Smooth muscle cell of the brain vasculature (primary cell): ENCODE results near the gene KRTAP5-3.
"Not testable (repeated sequence)": the region's sequence is repeated elsewhere in the genome, so short reads cannot be mapped to it uniquely, and the experiment has no call there.

Experiments
- DNase-seq: peaks from one replicate; pipeline ENCODE4 v3.0.0-alpha.2; 2012; ENCODE audit warnings: low read depth, low spot score

The KRTAP5-3 gene

DNA sequence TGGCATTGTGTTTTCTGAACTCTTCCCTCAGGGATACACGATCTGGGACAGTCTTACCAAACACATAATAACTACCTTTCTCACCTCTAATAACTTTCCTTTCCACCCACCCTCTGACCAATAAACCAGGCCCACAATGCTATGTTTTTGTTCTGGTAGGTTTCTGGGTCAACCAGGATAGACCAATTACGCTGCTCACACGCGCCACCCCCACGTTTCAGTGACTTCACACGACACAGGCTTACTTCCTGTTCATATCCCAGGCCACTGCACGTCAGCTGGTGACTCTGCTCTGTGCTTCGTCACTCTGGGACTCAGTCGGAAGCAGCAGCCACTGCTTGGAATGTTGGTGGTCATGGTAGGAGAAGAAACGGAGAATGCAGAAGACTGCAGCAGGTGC, 11.2 kb upstream of the KRTAP5-3 start:
- DNase-seq = no peak

DNA sequence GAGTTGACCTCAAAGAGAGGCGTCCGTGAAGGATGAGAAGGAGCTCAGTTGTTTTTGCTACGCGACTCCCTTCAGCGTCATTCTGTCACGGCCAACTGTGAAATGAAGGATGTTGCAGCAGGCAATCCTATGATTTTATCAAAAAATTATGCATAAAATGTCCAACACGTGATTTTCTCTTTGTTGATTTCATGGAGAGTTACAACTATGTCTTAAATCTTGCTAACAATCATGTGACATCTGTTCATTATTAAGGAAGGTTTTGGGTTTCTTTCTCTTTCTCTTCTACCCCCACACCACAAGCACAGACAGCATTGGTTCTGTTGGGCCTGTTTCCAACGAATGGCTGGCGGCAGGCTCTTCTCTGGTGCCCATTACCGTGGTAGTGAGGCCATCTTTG, 10.0 kb upstream of the KRTAP5-3 start:
- DNase-seq = no peak

DNA sequence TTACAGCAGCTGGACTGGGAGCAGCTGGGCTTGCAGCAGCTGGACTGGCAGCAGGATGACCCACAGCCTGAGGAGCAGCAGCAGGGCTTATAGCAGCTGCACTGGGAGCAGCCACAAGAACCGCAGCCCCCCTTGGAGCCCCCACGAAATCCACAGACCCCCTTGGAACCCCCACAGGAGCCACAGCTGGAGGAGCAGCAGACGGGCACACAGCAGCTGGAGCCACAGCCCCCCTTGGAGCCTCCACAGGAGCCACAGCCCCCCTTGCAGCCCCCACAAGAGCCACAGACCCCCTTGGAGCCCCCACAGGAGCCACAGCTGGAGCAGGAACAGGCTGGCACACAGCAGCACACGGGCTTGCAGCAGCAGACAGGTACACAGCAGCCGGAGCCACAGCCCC, 362 bp downstream of the KRTAP5-3 start:
- DNase-seq = not testable (repeated sequence)

DNA sequence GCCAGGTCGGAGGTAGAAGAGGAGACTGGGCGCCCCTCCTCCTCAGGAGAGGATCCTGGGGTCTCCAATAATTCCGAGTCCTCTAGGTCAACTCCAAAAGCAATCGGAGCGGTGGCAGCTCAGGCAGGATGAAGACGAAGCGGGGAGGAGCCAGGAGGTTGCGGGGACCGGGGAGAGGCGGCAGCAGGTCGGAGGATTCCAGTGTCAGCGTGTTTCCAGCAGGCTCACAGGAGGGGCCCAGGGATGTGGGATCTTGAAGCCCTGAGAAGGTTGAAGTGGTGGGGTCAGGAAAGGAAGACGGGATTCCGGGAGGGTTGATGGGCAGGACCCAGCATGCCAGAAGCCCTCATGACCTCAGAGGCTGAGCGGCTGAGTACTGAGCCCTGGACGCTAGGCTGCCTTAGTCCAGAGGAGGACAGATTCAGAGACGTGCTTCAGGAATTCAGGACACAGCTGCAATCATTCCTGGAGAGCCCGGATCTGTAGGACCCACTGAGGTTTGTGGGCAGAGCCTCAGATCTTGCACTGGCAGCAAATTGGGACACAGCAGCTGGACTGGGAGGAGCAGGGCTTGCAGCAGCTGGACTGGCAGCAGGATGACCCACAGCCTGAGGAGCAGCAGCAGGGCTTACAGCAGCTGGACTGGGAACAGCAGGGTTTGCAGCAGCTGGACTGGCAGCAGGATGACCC, 962 bp downstream of the KRTAP5-3 start:
- DNase-seq = not testable (repeated sequence)

DNA sequence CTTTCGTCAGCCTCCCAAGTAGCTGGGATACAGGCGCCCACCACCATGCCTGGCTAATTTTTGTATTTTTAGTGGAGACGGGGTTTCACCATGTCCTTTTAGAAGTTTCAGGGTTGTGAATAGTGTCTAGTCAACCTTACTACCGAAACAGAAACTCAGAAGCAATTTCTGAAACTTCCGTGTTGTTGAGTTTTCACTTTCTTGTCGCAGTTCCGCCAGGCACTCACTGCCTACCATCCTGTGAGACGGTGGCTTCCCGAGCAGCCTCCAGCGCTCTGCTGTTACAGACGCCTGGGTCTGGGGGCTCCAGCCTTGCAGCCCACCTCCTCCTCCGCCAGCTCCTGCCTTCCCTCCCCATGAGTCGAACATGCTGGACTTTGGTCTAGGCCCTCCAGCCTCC, 2.3 kb downstream of the KRTAP5-3 start:
- DNase-seq = not testable (repeated sequence)

DNA sequence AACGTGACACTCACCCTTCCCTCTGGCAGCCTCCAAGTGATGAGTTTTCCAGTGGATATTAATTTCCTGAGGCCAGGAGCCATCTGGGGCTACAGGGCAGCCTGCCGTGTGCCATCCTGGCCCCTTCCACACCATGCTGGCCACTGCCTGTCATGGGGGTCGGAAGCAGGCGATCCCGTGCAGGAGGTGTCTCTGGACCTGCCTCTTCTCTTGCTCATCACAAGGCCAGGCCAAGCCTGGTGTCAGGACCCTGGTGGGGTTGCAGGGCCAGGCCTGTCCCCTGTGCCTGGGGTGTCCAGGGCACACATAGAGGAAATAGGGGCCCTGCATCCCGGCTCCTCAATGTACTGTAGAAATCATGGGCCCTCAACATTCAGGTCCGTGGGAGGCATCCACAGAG, 3.6 kb downstream of the KRTAP5-3 start:
- no peak for DNase-seq

DNA sequence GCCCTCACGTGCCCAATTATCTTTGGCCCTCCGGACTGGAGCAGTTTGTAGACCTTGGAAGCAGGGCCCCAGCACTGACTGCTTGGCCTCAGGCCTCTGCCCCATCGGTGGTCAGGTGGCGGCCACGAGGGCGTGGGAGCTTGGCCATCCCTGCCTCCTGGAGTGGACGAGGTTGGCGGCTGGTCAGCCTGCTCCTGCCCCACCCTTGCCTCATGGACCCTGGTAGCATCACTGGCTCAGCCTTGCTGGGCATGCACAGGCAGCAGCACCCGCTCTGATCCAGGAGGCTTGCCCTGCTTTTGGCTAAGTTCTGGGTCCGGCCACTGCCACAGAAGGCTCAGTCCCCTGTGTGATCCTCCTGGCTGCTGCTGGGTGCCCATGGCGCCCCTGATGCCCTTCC, 4.1 kb downstream of the KRTAP5-3 start:
- DNase-seq = no peak

DNA sequence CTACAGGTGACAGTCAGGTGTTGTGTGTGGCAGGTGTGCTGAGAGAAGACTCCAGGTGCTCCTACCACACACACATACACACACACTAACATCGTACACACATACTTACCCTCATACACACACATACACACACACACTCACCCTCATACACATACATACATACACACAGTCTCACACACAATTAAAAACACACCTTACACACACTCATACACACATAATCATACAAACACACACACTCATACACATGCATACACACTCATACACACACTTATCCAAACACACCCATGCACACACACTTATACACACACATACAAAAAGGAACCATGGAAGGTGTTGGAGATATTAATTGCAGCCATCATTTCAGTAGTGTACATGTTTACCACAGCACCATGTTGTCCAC, 4.6 kb downstream of the KRTAP5-3 start:
- DNase-seq = no peak

DNA sequence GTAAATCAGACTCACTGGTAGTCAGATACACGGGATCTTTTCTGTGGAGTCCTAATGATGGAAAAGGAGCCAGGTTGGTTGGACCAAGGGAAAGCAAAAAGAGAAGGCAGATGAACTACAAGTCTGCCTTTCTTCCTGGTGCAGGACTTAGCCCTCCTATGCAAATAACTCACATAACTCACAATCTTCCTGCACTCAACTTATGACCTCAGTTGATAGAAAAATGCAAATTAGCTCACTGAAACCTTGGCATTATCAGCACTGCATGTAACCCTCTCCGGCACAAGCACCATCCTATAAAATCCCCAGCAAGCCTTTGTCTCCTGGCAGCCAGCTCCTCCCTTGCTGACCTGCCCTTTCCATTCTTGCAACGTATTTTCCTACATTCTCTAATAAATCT, 6.6 kb downstream of the KRTAP5-3 start:
- DNase-seq = not testable (repeated sequence)

DNA sequence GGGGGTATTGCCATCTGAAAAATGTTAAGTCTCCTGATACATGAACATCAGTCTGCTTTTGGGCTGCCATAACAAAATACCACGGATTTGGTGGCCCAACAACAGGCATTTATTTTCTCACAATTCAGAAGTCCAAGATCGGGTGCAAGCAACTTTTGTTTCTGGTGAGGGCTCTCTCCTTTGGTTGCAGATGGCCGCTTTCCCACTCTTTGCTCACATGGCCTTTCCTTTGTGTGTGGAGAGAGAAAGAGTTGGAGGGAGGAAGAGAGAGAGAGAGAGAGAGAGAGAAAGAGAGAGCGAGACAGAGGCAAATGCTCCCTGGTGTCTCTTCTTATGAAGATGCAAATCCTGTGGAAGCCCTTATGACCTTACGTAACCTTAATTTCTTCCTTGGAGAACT, 7.6 kb downstream of the KRTAP5-3 start:
- no peak for DNase-seq

DNA sequence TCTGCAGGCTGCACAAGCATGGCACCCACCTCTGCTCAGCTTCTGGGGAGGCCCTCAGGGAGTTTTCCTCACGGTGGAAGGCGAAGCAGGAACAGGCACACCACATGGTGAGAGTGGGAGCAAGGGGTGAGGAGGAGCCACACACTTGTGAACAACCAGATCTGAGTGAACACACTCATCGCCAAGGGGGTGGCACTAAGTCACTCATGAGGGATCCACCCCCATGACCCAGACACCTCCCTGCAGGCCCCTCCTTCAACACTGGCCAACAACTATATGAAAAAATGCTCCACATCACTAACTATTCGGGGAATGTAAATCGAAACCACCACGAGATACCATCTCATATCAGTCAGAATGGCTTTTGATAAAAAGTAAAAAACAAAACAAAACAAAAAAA, 9.4 kb downstream of the KRTAP5-3 start:
- no peak for DNase-seq

DNA sequence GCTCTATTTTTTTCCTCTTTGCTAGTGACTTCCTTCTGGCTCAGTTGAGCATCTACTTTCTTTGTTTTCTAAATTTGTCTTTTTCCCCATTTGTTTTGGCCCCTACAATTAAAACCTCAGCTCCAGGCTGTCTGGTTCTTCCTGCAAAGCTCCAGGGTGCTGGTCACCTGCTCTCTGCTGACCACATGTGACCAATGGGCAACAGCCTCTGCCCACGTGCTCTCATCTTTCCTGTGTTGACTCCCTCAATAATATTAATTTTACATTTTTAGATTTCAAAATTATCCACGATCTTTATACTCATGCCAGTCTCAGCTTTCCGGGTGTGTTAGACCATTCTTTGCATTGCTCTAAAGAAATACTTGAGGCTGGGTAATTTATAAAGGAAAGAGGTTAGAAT, 9.9 kb downstream of the KRTAP5-3 start:
- not testable (repeated sequence) for DNase-seq

DNA sequence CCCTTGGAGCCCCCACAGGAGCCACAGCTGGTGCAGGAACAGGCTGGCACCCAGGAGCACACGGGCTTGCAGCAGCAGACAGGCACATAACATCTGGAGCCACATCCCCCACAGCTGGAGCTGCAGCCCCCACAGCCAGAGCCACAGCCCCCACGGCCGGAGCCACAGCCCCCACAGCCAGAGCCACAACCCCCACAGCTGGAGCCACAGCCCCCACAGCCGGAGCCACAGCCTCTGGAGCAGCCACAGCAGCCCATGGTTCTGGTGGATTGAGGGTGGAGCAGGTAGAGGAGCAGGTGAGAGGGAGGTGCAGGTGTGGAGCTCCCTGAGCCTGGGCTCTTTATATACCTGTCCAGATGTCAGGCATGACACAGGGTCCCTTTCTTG, 10.3 kb downstream of the KRTAP5-3 start, which contains the start of gene KRTAP5-2:
TSS of gene KRTAP5-2 (minus strand) at position 301 of the 387 bp plus-strand sequence. CDS start at position 257, 44 bp downstream.
- DNase-seq = no peak

DNA sequence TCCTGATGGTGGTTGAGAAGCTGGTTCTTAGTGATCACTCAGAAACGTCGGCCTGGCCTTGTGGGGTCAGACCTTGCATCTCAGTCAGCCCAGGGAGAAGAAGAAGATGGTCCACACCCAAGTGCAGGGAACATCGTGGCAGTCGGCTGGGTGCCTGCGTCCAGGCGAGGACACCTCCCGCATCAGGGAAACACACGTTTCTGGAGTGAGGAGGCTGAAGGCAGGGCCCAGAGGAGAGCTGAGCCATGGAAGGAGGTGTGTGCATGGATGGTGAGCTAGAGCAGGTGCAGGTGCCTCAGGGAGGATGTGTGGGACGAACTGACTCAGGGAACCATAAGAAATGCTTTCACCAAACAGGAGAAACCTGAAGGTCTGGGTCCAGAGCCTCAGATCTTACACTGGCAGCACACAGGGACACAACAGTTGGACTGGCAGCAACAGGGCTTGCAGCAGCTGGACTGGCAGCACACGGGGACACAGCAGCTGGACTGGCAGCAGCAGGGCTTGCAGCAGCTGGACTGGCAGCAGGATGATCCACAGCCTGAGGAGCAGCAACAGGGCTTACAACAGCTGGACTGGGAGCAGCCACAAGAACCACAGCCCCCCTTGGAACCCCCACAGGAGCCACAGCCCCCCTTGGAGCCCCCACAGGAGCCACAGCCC, 10.8 kb downstream of the KRTAP5-3 start:
- no peak for DNase-seq

DNA sequence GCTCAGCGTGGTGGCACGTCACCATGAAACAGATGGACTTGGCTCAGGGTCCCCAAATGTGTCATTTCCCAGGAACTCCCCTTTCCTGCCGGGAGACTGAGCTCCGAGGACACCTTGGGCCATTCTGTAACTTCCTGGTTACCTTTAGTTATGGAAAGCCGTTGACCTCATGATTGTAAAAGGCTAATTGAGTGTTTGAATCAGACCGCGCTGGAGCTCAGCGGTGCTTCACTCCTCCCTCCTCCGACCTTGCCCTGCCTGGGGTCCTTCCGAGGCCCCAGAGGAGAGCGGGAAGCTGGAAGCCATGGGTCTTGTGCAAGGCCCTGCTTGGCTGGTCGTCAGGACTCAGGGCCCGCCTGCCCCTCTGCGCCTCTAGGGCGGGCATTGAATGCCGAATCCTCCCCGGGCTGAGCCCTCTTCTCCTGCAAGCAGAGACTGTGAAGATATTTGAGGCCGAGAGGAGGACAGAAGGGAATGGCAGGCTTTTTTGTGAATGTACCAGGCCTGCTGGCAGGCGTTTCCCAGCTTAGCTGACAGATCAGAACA, 11.6 kb downstream of the KRTAP5-3 start:
- not testable (repeated sequence) for DNase-seq

DNA sequence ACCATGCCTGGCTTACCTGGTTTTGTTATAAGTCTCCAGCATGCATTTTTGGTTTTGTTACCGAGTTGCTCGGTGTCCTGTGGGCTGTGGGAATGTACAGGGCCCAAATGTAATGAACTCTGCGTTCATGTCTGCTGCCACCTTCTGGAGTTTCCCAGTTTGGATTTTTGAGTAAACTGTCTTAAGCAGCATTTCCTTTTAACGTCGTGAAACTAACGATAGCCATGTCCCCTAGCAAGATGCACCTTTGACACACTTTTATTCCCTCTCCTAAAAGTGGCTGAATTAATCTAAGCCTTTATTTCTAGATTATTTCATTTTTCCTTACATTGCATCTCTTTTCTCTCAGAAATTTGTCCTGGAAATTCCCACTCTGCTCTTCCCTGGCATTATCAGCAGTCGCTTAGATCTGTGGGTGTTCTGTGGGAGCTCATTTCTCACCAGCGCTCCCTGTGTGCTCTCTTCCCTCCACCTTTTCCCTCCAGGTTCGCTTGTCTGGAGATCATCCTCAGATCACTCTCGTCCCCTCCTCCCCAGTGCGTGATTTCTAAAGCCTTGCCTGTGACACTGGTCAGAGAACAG, 12.2 kb downstream of the KRTAP5-3 start:
- not testable (repeated sequence) for DNase-seq

DNA sequence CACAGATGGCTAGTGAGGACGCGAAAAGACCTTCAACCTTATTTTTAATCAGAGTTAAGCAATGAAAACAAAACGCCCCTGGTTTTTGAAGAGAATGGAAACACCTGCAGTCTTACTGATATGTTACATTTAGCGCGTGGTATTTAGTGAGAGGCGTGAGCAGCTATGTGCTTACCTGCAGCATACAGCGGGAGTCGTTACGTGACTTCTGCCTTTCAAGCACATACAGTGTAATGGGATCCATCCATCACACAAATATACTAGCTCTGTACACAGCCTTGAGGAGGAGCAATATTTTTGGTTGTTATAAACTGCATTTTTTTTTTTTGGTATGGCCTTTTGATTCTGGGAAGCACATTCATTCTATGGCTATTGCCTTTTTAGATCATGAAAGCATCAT, 15.6 kb downstream of the KRTAP5-3 start:
- no peak for DNase-seq

DNA sequence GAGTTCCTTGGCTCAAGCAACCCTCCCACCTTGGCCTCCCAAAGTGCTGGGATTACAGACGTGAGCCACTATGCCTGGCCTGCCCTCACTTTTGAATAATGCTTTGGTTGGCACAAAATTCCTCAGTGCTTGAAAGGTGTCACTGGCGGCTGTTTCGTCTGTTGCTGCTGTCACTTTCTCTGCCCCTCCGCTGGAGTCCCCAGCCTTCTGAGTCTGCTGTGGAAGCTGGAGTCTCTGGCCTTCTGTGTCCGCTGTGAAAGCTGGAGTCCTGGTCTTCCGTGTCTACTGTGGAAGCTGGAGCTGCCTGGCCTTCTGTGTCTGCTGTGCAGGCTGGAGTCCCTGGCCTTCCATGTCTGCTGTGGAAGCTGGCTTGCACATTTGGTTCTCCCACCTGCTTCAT, 18.3 kb downstream of the KRTAP5-3 start:
- DNase-seq = no peak

DNA sequence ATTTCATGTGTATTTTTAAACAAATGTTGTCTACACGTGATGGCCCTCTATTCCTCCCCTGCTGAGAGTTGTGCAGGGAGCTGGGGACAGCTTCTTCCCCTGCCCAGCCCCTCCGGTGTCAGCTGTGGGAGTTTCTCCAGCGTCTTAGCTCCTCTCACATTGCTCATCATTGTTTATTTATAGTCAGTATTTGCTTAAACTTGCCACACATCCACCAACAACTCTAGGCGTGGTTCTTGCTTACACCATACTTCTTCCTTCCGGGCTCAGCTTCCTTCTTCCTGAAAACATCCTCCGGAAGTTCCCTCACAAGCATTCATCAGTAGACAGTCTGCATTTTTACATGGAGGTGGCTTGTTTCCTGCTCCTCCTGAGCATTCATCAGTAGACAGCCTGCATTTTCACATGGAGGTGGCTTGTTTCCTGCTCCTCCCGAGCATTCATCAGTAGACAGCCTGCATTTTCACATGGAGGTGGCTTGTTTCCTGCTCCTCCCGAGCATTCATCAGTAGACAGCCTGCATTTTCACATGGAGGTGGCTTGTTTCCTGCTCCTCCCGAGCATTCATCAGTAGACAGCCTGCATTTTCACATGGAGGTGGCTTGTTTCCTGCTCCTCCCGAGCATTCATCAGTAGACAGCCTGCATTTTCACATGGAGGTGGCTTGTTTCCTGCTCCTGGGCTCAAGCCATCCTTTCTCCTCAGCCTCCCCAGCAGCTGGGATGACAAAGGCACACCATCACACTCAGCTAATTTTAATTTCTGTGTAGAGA, 18.9 kb downstream of the KRTAP5-3 start:
- not testable (repeated sequence) for DNase-seq

DNA sequence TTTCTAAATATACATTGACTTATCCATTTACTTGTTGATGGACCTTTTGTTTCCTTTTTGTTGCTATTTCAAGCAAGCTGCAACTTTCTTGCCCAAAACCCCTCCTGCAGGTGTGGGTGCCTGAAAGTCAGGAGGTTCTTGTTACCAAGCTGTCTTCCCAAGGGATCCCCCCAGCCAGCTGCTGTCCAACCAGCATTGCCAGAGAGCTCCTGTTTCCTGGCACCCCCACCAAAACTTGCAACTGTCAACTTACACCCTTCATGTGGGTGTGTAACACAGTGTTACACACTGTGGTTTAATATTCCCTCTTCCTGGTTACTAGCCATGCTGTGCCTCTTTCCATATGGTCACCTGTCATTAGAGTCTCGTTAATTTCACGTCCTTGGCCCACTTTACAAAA, 21.6 kb downstream of the KRTAP5-3 start:
- DNase-seq = no peak

DNA sequence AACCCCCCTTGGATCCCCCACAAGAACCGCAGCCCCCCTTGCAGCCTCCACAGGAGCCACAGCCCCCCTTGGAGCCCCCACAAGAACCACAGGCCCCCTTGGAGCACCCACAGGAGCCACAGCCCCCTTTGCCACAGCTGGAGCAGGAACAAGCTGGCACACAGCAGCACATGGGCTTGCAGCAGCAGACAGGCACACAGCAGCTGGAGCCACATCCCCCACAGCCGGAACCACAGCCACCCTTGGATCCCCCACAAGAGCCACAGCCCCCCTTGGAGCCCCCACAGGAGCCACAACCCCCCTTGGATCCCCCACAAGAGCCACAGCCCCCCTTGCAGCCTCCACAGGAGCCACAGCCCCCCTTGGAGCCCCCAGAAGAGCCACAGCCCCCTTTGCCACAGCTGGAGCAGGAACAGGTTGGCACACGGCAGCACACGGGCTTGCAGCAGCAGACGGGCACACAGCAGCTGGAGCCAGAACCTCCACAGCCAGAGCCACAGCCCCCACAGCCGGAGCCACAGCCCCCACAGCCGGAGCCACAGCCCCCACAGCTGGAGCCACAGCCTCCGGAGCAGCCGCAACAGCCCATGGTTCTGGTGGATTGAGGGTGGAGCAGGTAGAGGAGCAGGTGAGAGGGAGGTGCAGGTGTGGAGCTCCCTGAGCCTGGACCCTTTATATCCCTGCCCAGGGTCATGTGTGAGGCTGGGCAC, 23.4 kb downstream of the KRTAP5-3 start, which contains the start of gene KRTAP5-1:
TSS of gene KRTAP5-1 (minus strand) at position 623 of the 710 bp plus-strand sequence. CDS start at position 589, 34 bp downstream.
- DNase-seq = not testable (repeated sequence)
